Liver (tissue), 9 donors: ENCODE results near the gene PDZD2. TPM values are rescaled to one million over a fixed set of nuclear protein-coding genes. Genes with fewer than 3 reads are reported as not detected.

Experiments used
- DNase-seq: peaks from one replicate; pipeline ENCODE4 v3.0.0-alpha.2; 2017; ENCODE audit warnings: low spot score
- H3K27ac ChIP-seq, 2 donors: one replicate each; pipeline ENCODE4 v1.7.0; 2013; ENCODE audit warnings: inconsistent platforms in 2 of 2, low read length in 2 of 2, control low read depth in 1 of 2, low read depth in 1 of 2, mild to moderate bottlenecking in 1 of 2
- H3K27me3 ChIP-seq, 4 donors: one replicate each; pipeline versions ENCODE4 v1.6.1 to v1.7.0; 2013; ENCODE audit warnings: low read length in 3 of 4, inconsistent platforms in 1 of 4, mild to moderate bottlenecking in 1 of 4, moderate library complexity in 1 of 4; ENCODE audit not compliant: control insufficient read depth in 4 of 4, insufficient read depth in 4 of 4
- H3K36me3 ChIP-seq, 4 donors: one replicate each; pipeline versions ENCODE4 v1.6.1 to v1.7.0; 2013; ENCODE audit warnings: low read length in 3 of 4, mild to moderate bottlenecking in 3 of 4, low read depth in 1 of 4, moderate library complexity in 1 of 4; ENCODE audit not compliant: control insufficient read depth in 4 of 4, insufficient read depth in 3 of 4
- H3K4me1 ChIP-seq, 4 donors: one replicate each; pipeline versions ENCODE4 v1.6.1 to v1.7.0; 2013; ENCODE audit warnings: low read length in 3 of 4, mild to moderate bottlenecking in 3 of 4, moderate library complexity in 1 of 4; ENCODE audit not compliant: control insufficient read depth in 4 of 4, insufficient read depth in 4 of 4
- H3K4me3 ChIP-seq, 3 donors: one replicate each; pipeline versions ENCODE4 v1.6.1 to v1.7.0; 2013; ENCODE audit warnings: low read length in 3 of 3, control low read depth in 1 of 3, low read depth in 1 of 3, mild to moderate bottlenecking in 1 of 3
- H3K9ac ChIP-seq, 2 donors: one replicate each; pipeline ENCODE4 v1.7.0; 2013; ENCODE audit warnings: low read length in 2 of 2, mild to moderate bottlenecking in 2 of 2, moderate library complexity in 2 of 2, control low read depth in 1 of 2, low read depth in 1 of 2
- H3K9me3 ChIP-seq, 4 donors: one replicate each; pipeline versions ENCODE4 v1.6.1 to v1.7.0; 2013; ENCODE audit warnings: low read length in 3 of 4; ENCODE audit not compliant: control insufficient read depth in 4 of 4
- EGR1 ChIP-seq, 2 donors: IDR thresholded peaks; 2 replicates each; pipeline ENCODE4 v1.6.1; 2016 to 2018; ENCODE audit warnings: antibody characterized with exemption in 2 of 2, low read depth in 2 of 2
- FOXA1 ChIP-seq: IDR thresholded peaks from 2 replicates; pipeline ENCODE4 v1.6.1; 2016; ENCODE audit warnings: antibody characterized with exemption
- FOXA2 ChIP-seq: IDR thresholded peaks from 2 replicates; pipeline ENCODE4 v1.6.1; 2016; ENCODE audit warnings: antibody characterized with exemption
- HNF4A ChIP-seq, 2 donors: conservative IDR thresholded peaks; 2 replicates each; pipeline ENCODE4 v1.6.1; 2016; ENCODE audit warnings: antibody characterized with exemption in 2 of 2, mild to moderate bottlenecking in 2 of 2
- NR2F2 ChIP-seq: IDR thresholded peaks from 2 replicates; pipeline ENCODE4 v1.6.1; 2016; ENCODE audit warnings: antibody characterized with exemption
- SP1 ChIP-seq: IDR thresholded peaks from 2 replicates; pipeline ENCODE4 v1.6.1; 2018; ENCODE audit warnings: antibody characterized with exemption, mild to moderate bottlenecking
- WGBS: extraction: QIAGEN DNeasy Blood & Tissue Kit; methylation state at CpG from one replicate; pipeline ENCODE4 v1.1.7; 2013; 5-methylcytosine and 5-hydroxymethylcytosine counted together
- polyA plus RNA-seq, 2 donors: library from polyadenylated mRNA; stranded (reverse) in 1 of 2; unstranded in 1 of 2; fragments of 200-250 nt in 1 of 2; fragments of >200 nt in 1 of 2; fragmentation: Nextera tagmentation in 1 of 2; extraction: Ambion mirVana in 1 of 2; gene quantifications; one replicate each; pipeline versions ENCODE4 v1.2.1 to v1.2.3, GENCODE V29; 2013 to 2015
- total RNA-seq, 2 donors: library from RNA; depleted of rRNA; stranded (reverse); fragments of >200 nt; gene quantifications; one replicate each; pipeline ENCODE4 v1.2.3, GENCODE V29; 2014
- TF ChIP-seq, protein P1 (sequence below): IDR thresholded peaks from 2 replicates; pipeline ENCODE4 v1.6.1; 2016; ENCODE audit warnings: antibody characterized with exemption
- TF ChIP-seq, protein P2 (sequence below): IDR thresholded peaks from 2 replicates; pipeline ENCODE4 v1.6.1; 2016; ENCODE audit warnings: antibody characterized with exemption
- TF ChIP-seq, protein P3 (sequence below): IDR thresholded peaks from 2 replicates; pipeline ENCODE4 v1.6.1; 2016; ENCODE audit warnings: antibody characterized with exemption
- TF ChIP-seq, protein P4 (sequence below): IDR thresholded peaks from 2 replicates; pipeline ENCODE4 v1.6.1; 2016; ENCODE audit warnings: antibody characterized with exemption, mild to moderate bottlenecking
- donor health status: healthy.
- donor health status: healthy.
- donor health status: healthy.
- donor health status: healthy.
- donor health status: healthy.

The PDZD2 gene
- total and polyA plus RNA-seq, 4 donors = 0.27 to 1.1 (median 0.54) TPM

DNA sequence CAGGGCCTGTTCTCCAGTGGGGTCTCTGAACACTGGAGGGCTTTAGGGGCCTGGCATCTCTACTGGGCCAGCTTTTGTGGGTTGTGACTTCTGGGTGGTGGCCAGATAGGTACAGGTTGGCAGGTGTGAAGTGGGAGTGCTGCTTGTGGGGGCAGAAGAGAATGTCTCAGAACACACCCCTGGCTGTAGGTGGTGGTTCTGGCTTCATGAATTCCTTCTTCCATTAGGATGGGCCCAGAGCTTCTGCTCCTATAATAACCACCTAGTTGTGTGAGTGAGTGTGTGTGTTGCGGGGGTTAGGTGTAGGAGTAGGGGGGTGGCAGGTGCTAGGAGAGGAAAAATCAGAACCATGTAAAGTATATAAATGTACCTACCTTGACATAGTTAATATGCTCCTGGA, 1.6 kb downstream of the PDZD2 start:
- H3K4me3 ChIP-seq = no peak overlapping the region
- H3K9ac ChIP-seq = no peak overlapping the region
- no peak for DNase-seq
- H3K27me3 ChIP-seq = no peaks in the 10 kb centered on the region
- TF ChIP-seq, protein P1, sequence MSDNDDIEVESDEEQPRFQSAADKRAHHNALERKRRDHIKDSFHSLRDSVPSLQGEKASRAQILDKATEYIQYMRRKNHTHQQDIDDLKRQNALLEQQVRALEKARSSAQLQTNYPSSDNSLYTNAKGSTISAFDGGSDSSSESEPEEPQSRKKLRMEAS = no peak
- TF ChIP-seq, protein P2, sequence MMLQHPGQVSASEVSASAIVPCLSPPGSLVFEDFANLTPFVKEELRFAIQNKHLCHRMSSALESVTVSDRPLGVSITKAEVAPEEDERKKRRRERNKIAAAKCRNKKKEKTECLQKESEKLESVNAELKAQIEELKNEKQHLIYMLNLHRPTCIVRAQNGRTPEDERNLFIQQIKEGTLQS = no peak
- TF ChIP-seq, protein P3, sequence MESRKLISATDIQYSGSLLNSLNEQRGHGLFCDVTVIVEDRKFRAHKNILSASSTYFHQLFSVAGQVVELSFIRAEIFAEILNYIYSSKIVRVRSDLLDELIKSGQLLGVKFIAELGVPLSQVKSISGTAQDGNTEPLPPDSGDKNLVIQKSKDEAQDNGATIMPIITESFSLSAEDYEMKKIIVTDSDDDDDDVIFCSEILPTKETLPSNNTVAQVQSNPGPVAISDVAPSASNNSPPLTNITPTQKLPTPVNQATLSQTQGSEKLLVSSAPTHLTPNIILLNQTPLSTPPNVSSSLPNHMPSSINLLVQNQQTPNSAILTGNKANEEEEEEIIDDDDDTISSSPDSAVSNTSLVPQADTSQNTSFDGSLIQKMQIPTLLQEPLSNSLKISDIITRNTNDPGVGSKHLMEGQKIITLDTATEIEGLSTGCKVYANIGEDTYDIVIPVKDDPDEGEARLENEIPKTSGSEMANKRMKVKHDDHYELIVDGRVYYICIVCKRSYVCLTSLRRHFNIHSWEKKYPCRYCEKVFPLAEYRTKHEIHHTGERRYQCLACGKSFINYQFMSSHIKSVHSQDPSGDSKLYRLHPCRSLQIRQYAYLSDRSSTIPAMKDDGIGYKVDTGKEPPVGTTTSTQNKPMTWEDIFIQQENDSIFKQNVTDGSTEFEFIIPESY = no peak
- TF ChIP-seq HNF4A (conservative IDR thresholded peaks at IDR 0.05) (no peak), EGR1 (IDR thresholded peaks at IDR 0.05; ENCODE audit: low read depth in 2 of 2) (no peak), FOXA2 (no peak), NR2F2 (no peak), SP1 (no peak)
- TF ChIP-seq, protein P4, sequence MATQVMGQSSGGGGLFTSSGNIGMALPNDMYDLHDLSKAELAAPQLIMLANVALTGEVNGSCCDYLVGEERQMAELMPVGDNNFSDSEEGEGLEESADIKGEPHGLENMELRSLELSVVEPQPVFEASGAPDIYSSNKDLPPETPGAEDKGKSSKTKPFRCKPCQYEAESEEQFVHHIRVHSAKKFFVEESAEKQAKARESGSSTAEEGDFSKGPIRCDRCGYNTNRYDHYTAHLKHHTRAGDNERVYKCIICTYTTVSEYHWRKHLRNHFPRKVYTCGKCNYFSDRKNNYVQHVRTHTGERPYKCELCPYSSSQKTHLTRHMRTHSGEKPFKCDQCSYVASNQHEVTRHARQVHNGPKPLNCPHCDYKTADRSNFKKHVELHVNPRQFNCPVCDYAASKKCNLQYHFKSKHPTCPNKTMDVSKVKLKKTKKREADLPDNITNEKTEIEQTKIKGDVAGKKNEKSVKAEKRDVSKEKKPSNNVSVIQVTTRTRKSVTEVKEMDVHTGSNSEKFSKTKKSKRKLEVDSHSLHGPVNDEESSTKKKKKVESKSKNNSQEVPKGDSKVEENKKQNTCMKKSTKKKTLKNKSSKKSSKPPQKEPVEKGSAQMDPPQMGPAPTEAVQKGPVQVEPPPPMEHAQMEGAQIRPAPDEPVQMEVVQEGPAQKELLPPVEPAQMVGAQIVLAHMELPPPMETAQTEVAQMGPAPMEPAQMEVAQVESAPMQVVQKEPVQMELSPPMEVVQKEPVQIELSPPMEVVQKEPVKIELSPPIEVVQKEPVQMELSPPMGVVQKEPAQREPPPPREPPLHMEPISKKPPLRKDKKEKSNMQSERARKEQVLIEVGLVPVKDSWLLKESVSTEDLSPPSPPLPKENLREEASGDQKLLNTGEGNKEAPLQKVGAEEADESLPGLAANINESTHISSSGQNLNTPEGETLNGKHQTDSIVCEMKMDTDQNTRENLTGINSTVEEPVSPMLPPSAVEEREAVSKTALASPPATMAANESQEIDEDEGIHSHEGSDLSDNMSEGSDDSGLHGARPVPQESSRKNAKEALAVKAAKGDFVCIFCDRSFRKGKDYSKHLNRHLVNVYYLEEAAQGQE = no peak
- 94% methylated on average over 1 of the region's 1 CpG for WGBS
- H3K4me1 ChIP-seq = peaks cover 3 to 11% (median 3%) of the 10 kb centered on the region in 4 donors
- H3K27ac ChIP-seq = no peak overlapping the region
- H3K9me3 ChIP-seq = no peaks in the 10 kb centered on the region
- H3K36me3 ChIP-seq = no peaks in the 10 kb centered on the region

DNA sequence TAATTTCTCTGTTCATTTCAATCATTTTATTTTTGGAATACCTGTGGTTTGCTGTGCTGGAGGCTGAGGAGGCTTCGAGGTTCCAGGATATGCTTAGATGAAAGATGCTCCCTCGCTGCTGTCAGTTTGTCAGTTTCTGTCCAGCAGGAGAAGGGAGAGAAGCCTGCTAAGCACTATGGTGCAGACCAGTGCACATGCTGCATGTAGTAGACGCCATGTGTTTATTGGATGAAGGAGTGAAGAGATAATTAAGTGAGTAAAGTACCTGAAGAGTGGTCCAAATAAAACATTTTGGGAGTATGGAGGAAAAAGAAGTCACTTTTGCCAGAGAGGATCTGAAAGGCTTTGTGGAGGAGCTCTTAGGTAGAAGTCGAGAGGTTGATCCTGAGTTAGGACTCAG, 2.1 kb downstream of the PDZD2 start:
- Histone ChIP-seq H3K9ac (no peak overlapping the region), H3K9me3 (no peaks in the 10 kb centered on the region), H3K36me3 (no peaks in the 10 kb centered on the region), H3K27ac (no peak overlapping the region), H3K4me1 (peaks cover 3 to 11% (median 3%) of the 10 kb centered on the region in 4 donors), H3K27me3 (no peaks in the 10 kb centered on the region), H3K4me3 (no peak overlapping the region)
- no peak for TF ChIP-seq HNF4A (conservative IDR thresholded peaks at IDR 0.05)
- TF ChIP-seq, protein P4 = no peak
- no peak for TF ChIP-seq FOXA1
- TF ChIP-seq, protein P3 = no peak
- WGBS = 91% methylated on average over 4 of the region's 4 CpGs
- no peak for DNase-seq
